DMS53 (cell line): ENCODE results near the gene TCEAL3.
"Not testable (repeated sequence)": the region's sequence is repeated elsewhere in the genome, so short reads cannot be mapped to it uniquely, and the experiment has no call there.

ENCODE experiments used
- DNase-seq: peaks from one replicate; lab custom pipeline; 2025; lab: John Stamatoyannopoulos, UW

The TCEAL3 gene

GRCh38 chrX:103626855-103627254 lies 19.1 kb downstream of the TCEAL3 start:
- no peak for DNase-seq

- DNase-seq, result peak; percentile 92
Measured at GRCh38 chrX:103628386-103629317, 20.9 kb downstream of the TCEAL3 start, which contains the start of gene TCEAL1. Gene TCEAL1, plus strand, starts transcription at chrX:103628975. Its CDS starts 942 bp downstream, at chrX:103629917.

GRCh38 chrX:103629318-103630170 lies 21.8 kb downstream of the TCEAL3 start:
- DNase-seq, result peak; percentile 78

- DNase-seq, result no peak
Measured at GRCh38 chrX:103630171-103630511, 22.4 kb downstream of the TCEAL3 start.

GRCh38 chrX:103631145-103631544 lies 23.4 kb downstream of the TCEAL3 start:
- no peak for DNase-seq

- DNase-seq, result no peak
Measured at GRCh38 chrX:103635436-103635835, 27.7 kb downstream of the TCEAL3 start.

GRCh38 chrX:103637604-103638338 lies 30.0 kb downstream of the TCEAL3 start:
- peak; percentile 73 for DNase-seq

- peak; percentile 46 for DNase-seq
Measured at GRCh38 chrX:103638479-103639346, 30.9 kb downstream of the TCEAL3 start.

GRCh38 chrX:103640401-103641155 lies 32.8 kb downstream of the TCEAL3 start:
- DNase-seq, result no peak

- DNase-seq, result no peak
Measured at GRCh38 chrX:103644125-103644524, 36.4 kb downstream of the TCEAL3 start.

GRCh38 chrX:103647630-103648029 lies 39.9 kb downstream of the TCEAL3 start:
- DNase-seq, result no peak

GRCh38 chrX:103651151-103651773 lies 43.5 kb downstream of the TCEAL3 start:
- no peak for DNase-seq

GRCh38 chrX:103655230-103656000 lies 47.7 kb downstream of the TCEAL3 start:
- DNase-seq, result not testable (repeated sequence)

- no peak for DNase-seq
Measured at GRCh38 chrX:103656617-103657016, 48.9 kb downstream of the TCEAL3 start.

GRCh38 chrX:103657066-103657465 lies 49.3 kb downstream of the TCEAL3 start:
- DNase-seq, result not testable (repeated sequence)

- DNase-seq, result peak; percentile 27
Measured at GRCh38 chrX:103658681-103659433, 51.1 kb downstream of the TCEAL3 start.

GRCh38 chrX:103659460-103659859 lies 51.7 kb downstream of the TCEAL3 start:
- not testable (repeated sequence) for DNase-seq
